ENCODE measurements around the gene MED26. TPM values are rescaled to one million over a fixed set of nuclear protein-coding genes. Genes with fewer than 3 reads are reported as not detected.

MED26 gene
- total and polyA plus RNA-seq, 11 donors, result 3.6 to 7.5 (median 4.6) TPM

DNA sequence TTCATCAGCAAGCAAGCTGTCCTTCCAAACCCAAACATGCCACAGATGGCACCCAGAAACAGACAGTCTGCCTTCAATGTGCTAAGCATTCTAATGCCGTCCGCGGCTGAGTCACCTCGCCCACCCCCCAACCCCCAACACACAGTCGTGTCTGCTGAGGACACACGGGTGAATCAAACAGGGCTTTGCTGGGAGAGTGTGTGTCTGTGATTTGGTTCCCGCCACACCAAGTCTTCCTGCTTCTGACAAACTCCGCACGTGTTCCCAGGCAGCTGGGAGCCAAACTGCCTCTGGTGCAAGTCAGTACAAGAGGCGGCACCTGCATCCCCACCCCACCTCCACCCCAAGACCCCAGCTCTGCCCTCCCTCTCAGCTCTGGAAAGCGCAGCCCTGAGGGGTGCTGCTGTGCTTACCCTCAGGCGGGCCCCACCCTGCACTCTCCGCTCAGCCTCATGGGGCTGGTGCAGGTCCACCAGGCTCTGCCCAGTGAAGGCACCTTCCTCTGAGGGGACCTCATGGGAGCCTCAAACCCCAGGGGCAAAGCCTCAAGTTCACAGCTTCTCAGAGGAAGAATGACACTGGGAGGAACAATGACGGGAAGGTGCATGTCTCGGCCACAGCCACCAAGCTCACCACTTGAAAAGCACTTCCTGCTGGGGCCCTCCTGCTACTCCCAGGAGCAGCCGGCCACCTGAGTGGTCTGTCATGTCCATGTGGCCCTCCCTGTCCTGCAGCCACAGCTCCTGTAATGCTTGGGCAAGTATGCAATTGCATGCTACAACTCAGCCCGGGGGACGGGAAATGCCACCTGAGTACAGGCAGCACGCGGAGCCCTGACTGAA is 40.8 kb downstream of the MED26 start:
- no peaks in the 10 kb centered on the region for H3K27me3 ChIP-seq
- no peaks in the 10 kb centered on the region for H3K36me3 ChIP-seq
- intact Hi-C loops (cut with DNase I), result loop anchor here in 4 of 10 donors (5.0 kb wide), 3 partner anchors 35 to 45 kb away; partner anchors contain the start of genes MED26 (in 3 of the 4) and CHERP (in 1 of the 4)
- H3K4me1 ChIP-seq, result peaks cover 21 to 95% (median 83%) of the 10 kb centered on the region in 12 donors
- TF ChIP-seq CTCF (IDR thresholded peaks at IDR 0.05), result no peak
- no peak for TF ChIP-seq POLR2A (IDR thresholded peaks at IDR 0.05)
- 42 to 46% (median 44%) methylated on average over 17 to 20 of the region's 20 CpGs for WGBS, 4 donors
- no peak for DNase-seq
- peak in 1 of 4 donors; percentile 1 for ATAC-seq
- peak overlapping the region in 6 of 12 donors; percentile 14 to 48 (median 44) for H3K4me3 ChIP-seq
- H3K27ac ChIP-seq, result peak overlapping the region in 10 of 12 donors; percentile 44 to 87 (median 58)
- no peaks in the 10 kb centered on the region for H3K9me3 ChIP-seq

DNA sequence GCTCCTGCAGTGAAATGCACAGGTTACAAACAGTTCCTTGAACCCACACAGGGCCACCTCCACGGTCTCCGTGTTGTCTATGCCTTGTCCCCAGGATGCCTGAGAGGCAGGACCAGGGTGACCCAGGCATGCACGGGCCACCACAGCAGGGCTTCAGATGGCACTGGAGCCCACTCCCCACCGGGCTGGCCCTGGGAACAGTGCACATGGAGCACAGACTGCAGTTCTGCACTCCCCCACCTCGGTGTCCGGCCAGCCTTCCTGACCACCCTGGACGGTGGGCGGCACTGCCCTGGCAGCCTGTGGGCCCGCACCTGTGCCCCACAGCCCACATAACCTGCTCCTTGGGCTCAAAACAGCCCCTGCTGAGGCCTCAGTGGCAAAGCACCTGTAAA is 41.5 kb downstream of the MED26 start:
- intact Hi-C loops (cut with DNase I), result loop anchor here in 4 of 10 donors (5.0 kb wide), 3 partner anchors 36 to 44 kb away; partner anchors contain the start of genes MED26 (in 3 of the 4) and CHERP (in 1 of the 4)
- Histone ChIP-seq H3K27me3 (no peaks in the 10 kb centered on the region), H3K4me3 (peak overlapping the region in 1 of 12 donors; percentile 25), H3K9me3 (no peaks in the 10 kb centered on the region), H3K36me3 (no peaks in the 10 kb centered on the region), H3K4me1 (peaks cover 21 to 95% (median 85%) of the 10 kb centered on the region in 12 donors), H3K27ac (peak overlapping the region in 2 of 12 donors; percentile 13 to 87)
- TF ChIP-seq CTCF (IDR thresholded peaks at IDR 0.05) (no peak), POLR2A (IDR thresholded peaks at IDR 0.05) (no peak)
- DNase-seq (no peak), ATAC-seq (no peak)
- WGBS, 4 donors, result 84 to 94% (median 89%) methylated on average over 7 to 9 of the region's 9 CpGs

- TF ChIP-seq POLR2A (IDR thresholded peaks at IDR 0.05), result no peak
- 79 to 88% (median 83%) methylated on average over 8 to 11 of the region's 11 CpGs for WGBS, 4 donors
- no peak for DNase-seq
Observed at GRCh38 chr19:16585808-16586476, 42.1 kb downstream of the MED26 start.

DNA sequence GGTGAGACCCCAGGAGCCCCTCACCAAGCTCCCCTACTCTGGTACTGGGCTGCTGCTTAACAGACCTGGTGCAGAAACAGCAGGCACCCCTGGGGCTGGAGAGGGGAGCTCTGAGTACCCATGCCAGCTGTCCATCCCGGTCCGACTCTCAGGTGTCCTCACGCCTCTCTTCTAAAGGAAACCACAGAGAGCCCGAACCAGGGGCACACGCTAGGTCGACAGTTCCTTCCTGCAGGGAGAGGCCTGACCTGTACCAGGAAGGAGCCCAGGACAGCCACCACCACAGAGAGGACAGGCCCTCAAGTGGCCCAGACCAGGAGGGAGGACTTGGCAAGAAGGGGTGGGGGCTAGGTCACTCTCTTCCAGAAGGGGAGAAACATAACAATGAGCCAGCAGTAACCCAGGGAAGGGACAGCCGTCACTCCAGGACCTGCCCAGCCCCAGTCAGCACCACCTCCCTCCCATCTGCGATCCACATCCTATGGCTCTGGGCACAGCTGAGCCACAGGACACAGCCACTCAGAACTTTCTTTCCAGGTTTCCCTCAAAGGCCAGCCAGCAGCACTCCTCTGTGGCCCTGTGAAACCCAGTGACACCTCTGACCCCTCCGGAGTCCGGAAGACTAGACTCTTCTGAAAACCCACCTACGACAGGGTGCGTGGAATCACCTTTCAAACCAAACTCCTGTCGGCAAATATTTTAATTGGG is 42.8 kb downstream of the MED26 start:
- intact Hi-C loops (cut with DNase I), result loop anchor here in 4 of 10 donors (5.0 kb wide), 3 partner anchors 37 to 43 kb away; partner anchors contain the start of genes MED26 (in 3 of the 4) and CHERP (in 1 of the 4)
- no peak for DNase-seq
- peak overlapping the region in 11 of 12 donors; percentile 8 to 87 (median 55) for H3K27ac ChIP-seq
- H3K4me3 ChIP-seq, result peak overlapping the region in 3 of 12 donors; percentile 8 to 56 (median 23)
- TF ChIP-seq CTCF (IDR thresholded peaks at IDR 0.05) (no peak), POLR2A (IDR thresholded peaks at IDR 0.05) (no peak)
- no peaks in the 10 kb centered on the region for H3K36me3 ChIP-seq
- ATAC-seq, result no peak
- peaks cover 21 to 100% (median 90%) of the 10 kb centered on the region in 12 donors for H3K4me1 ChIP-seq
- WGBS, 4 donors, result 77 to 80% (median 78%) methylated on average over 13 of the region's 13 CpGs
- no peaks in the 10 kb centered on the region for H3K9me3 ChIP-seq
- no peaks in the 10 kb centered on the region for H3K27me3 ChIP-seq

More at GRCh38 chr19:16585808-16586476, 42.1 kb downstream of the MED26 start:
- intact Hi-C loops (cut with DNase I), result loop anchor here in 4 of 10 donors (5.0 kb wide), 3 partner anchors 36 to 44 kb away; partner anchors contain the start of genes MED26 (in 3 of the 4) and CHERP (in 1 of the 4)
- Histone ChIP-seq H3K27ac (peak overlapping the region in 3 of 12 donors; percentile 55 to 87 (median 69)), H3K27me3 (no peaks in the 10 kb centered on the region), H3K4me3 (peak overlapping the region in 1 of 12 donors; percentile 56), H3K9me3 (no peaks in the 10 kb centered on the region), H3K36me3 (no peaks in the 10 kb centered on the region), H3K4me1 (peaks cover 21 to 98% (median 86%) of the 10 kb centered on the region in 12 donors)
- ATAC-seq, result no peak

Measured in heart left ventricle (tissue), 16 donors.